Lower lobe of right lung (tissue), 2 donors: ENCODE measurements around the gene UBE3B. TPM values are rescaled to one million over a fixed set of nuclear protein-coding genes. Genes with fewer than 3 reads are reported as not detected.
A peak's percentile ranks its signal among the peaks of the same experiment; 100 is the strongest.

Source experiments
- ATAC-seq, 2 donors: fragments of 200-7000 bp; cut with Tn5 transposase; one replicate each; pipeline ENCODE4 v1.9.1; 2020 to 2022; ENCODE audit warnings: mild to moderate bottlenecking in 2 of 2, moderate library complexity in 2 of 2
- DNase-seq: peaks from one replicate; pipeline ENCODE4 v3.0.0-alpha.2; 2020
- H3K27ac ChIP-seq: fragments of 200-600 bp; one replicate; pipeline ENCODE4 v1.8.0; 2022
- H3K27me3 ChIP-seq: fragments of 200-600 bp; one replicate; pipeline ENCODE4 v1.8.0; 2022; ENCODE audit warnings: low read depth
- H3K36me3 ChIP-seq: fragments of 200-600 bp; one replicate; pipeline ENCODE4 v1.8.0; 2022; ENCODE audit warnings: mild to moderate bottlenecking
- H3K4me1 ChIP-seq: fragments of 200-600 bp; one replicate; pipeline ENCODE4 v1.8.0; 2022
- H3K4me3 ChIP-seq: fragments of 200-600 bp; one replicate; pipeline ENCODE4 v1.8.0; 2022; ENCODE audit warnings: mild to moderate bottlenecking
- H3K9me3 ChIP-seq: fragments of 200-600 bp; one replicate; pipeline ENCODE4 v1.8.0; 2022
- CTCF ChIP-seq: fragments of 200-600 bp; IDR thresholded peaks from one replicate; pipeline ENCODE4 v1.8.0; 2022; ENCODE audit warnings: antibody characterized with exemption, mild to moderate bottlenecking
- intact Hi-C: fragments of 100-400 bp; cut with DNase I; formaldehyde crosslinking; loops from one replicate; pipeline ENCODE4 v1.11.0; 2022
- total RNA-seq: library from RNA; stranded (reverse); fragmentation: NEBNext Ultra II Directional; extraction: Animal tissue kit (Norgen Biotek cat#: 25700); gene quantifications from one replicate; pipeline ENCODE4 v1.2.1, GENCODE V29; 2021
- donor health status: DM: no; HTN: yes; CAD: no; lungs with severe emphysema.

The UBE3B gene
- total RNA-seq, 1 donor from 2014 or later = 40.1 TPM

GRCh38 chr12:109554761-109555160, 77.3 kb downstream of the UBE3B start:
- ATAC-seq (no peak), DNase-seq (peak; percentile 16)
- H3K27ac ChIP-seq = no peak overlapping the region
- H3K27me3 ChIP-seq = peaks cover 12% of the 10 kb centered on the region
- intact Hi-C loops = no loop called here
- H3K9me3 ChIP-seq = no peaks in the 10 kb centered on the region
- TF ChIP-seq CTCF = no peak
- H3K4me1 ChIP-seq = no peaks in the 10 kb centered on the region
- no peak overlapping the region for H3K4me3 ChIP-seq
- no peaks in the 10 kb centered on the region for H3K36me3 ChIP-seq

GRCh38 chr12:109555431-109556315, 78.2 kb downstream of the UBE3B start:
- no peak overlapping the region for H3K4me3 ChIP-seq
- DNase-seq = no peak
- no peaks in the 10 kb centered on the region for H3K9me3 ChIP-seq
- no peak for TF ChIP-seq CTCF
- ATAC-seq = no peak
- H3K4me1 ChIP-seq = no peaks in the 10 kb centered on the region
- H3K36me3 ChIP-seq = peaks cover 7% of the 10 kb centered on the region
- intact Hi-C loops = no loop called here
- no peak overlapping the region for H3K27ac ChIP-seq
- H3K27me3 ChIP-seq = peaks cover 3% of the 10 kb centered on the region

- intact Hi-C loops = no loop called here
- DNase-seq (no peak), ATAC-seq (no peak)
- H3K9me3 ChIP-seq = no peaks in the 10 kb centered on the region
- no peak for TF ChIP-seq CTCF
- no peaks in the 10 kb centered on the region for H3K4me1 ChIP-seq
- no peak overlapping the region for H3K27ac ChIP-seq
- H3K27me3 ChIP-seq = no peaks in the 10 kb centered on the region
- peaks cover 15% of the 10 kb centered on the region for H3K36me3 ChIP-seq
- H3K4me3 ChIP-seq = no peak overlapping the region
These were observed 79.8 kb downstream of the UBE3B start for GRCh38 chr12:109557200-109557599.

- no peak for DNase-seq
- intact Hi-C loops = no loop called here
- no peaks in the 10 kb centered on the region for H3K9me3 ChIP-seq
- no peak overlapping the region for H3K27ac ChIP-seq
- no peaks in the 10 kb centered on the region for H3K27me3 ChIP-seq
- H3K36me3 ChIP-seq = peaks cover 21% of the 10 kb centered on the region
- no peak overlapping the region for H3K4me3 ChIP-seq
- TF ChIP-seq CTCF = no peak
- ATAC-seq = no peak
- no peaks in the 10 kb centered on the region for H3K4me1 ChIP-seq
These were observed 80.4 kb downstream of the UBE3B start for GRCh38 chr12:109557805-109558204.

GRCh38 chr12:109558374-109559199, 81.2 kb downstream of the UBE3B start:
- H3K9me3 ChIP-seq = no peaks in the 10 kb centered on the region
- H3K36me3 ChIP-seq = peaks cover 29% of the 10 kb centered on the region
- no peak overlapping the region for H3K4me3 ChIP-seq
- no peak for TF ChIP-seq CTCF
- ATAC-seq (no peak), DNase-seq (no peak)
- intact Hi-C loops = no loop called here
- H3K27ac ChIP-seq = no peak overlapping the region
- H3K27me3 ChIP-seq = no peaks in the 10 kb centered on the region
- H3K4me1 ChIP-seq = no peaks in the 10 kb centered on the region
